Panc1 (cell line): ENCODE measurements around the gene VNN1. TPM values are rescaled to one million over a fixed set of nuclear protein-coding genes. Genes with fewer than 3 reads are reported as not detected.

Experiments
- ATAC-seq: fragments of 200-7000 bp; cut with Tn5 transposase; 2 replicates; pipeline ENCODE4 v1.9.1; 2020; ENCODE audit warnings: mild to moderate bottlenecking, moderate library complexity
- BruUV-seq: library from RNA; stranded (reverse); fragments of 400-500 nt; replicated peaks from 2 replicates; lab custom pipeline; 2021; lab: Mats Ljungman, UMichigan
- CTCF ChIA-PET: fragments of 300-600 bp; sonication (Branson Sonifier 250); formaldehyde crosslinking; loops from one replicate; lab custom pipeline; 2022; ENCODE audit warnings: antibody characterized with exemption; lab: Charles Lee
- POLR2A ChIA-PET: fragments of 300-600 bp; sonication (Branson Sonifier 250); formaldehyde crosslinking; loops from one replicate; lab custom pipeline; 2022; ENCODE audit warnings: antibody characterized with exemption; lab: Charles Lee
- DNase-seq: peaks from one replicate; pipeline ENCODE4 v3.0.0-alpha.2; 2010; ENCODE audit warnings: low read depth, low spot score
- H3K27ac ChIP-seq: 2 replicates; pipeline ENCODE4 v1.5.1; 2011; ENCODE audit warnings: mild to moderate bottlenecking, low read length, inconsistent platforms
- H3K27me3 ChIP-seq: fragments of 200-500 bp; sonication (Bioruptor generic); 2 replicates; pipeline ENCODE4 v1.6.0; 2014; ENCODE audit warnings: low read length, inconsistent platforms; ENCODE audit not compliant: control insufficient read depth, insufficient read depth
- H3K36me3 ChIP-seq: fragments of 200-500 bp; sonication (Bioruptor generic); 2 replicates; pipeline ENCODE4 v1.5.1; 2014; ENCODE audit warnings: inconsistent platforms, mild to moderate bottlenecking, low read length, moderate library complexity; ENCODE audit not compliant: control insufficient read depth, insufficient read depth
- H3K4me1 ChIP-seq: 2 replicates; pipeline ENCODE4 v1.5.1; 2011; ENCODE audit warnings: inconsistent platforms, mild to moderate bottlenecking, low read length, moderate library complexity; ENCODE audit not compliant: control insufficient read depth, insufficient read depth
- H3K4me3 ChIP-seq, 2 experiments: 2 replicates each; pipeline ENCODE4 v1.5.1; 2011 to 2012; ENCODE audit warnings: low read depth in 2 of 2, low read length in 2 of 2, mild to moderate bottlenecking in 2 of 2, inconsistent platforms in 1 of 2, moderate library complexity in 1 of 2
- H3K9me3 ChIP-seq: fragments of 200-500 bp; sonication (Bioruptor generic); 2 replicates; pipeline ENCODE4 v1.5.1; 2014; ENCODE audit warnings: low read depth, mild to moderate bottlenecking, inconsistent platforms, low read length, moderate library complexity; ENCODE audit not compliant: control insufficient read depth, insufficient read depth
- CTCF ChIP-seq: fragments of 450-650 bp; IDR thresholded peaks from 2 replicates; pipeline ENCODE4 v1.5.1; 2017; ENCODE audit warnings: mild to moderate bottlenecking
- POLR2AphosphoS5 ChIP-seq: IDR thresholded peaks from 2 replicates; pipeline ENCODE4 v1.6.1; 2012; ENCODE audit warnings: mild to moderate bottlenecking, low read depth, low read length, moderate library complexity
- REST ChIP-seq, 2 experiments: IDR thresholded peaks; 2 replicates each; pipeline ENCODE4 v1.6.1; 2011 to 2012; ENCODE audit warnings: low read depth in 2 of 2, control low read depth in 1 of 2, low read length in 1 of 2, mild to moderate bottlenecking in 1 of 2, moderate library complexity in 1 of 2; ENCODE audit not compliant: insufficient read depth in 1 of 2
- SIN3A ChIP-seq: IDR thresholded peaks from 2 replicates; pipeline ENCODE4 v1.6.1; 2012; ENCODE audit warnings: low read depth, mild to moderate bottlenecking, low read length, moderate library complexity, borderline replicate concordance; ENCODE audit not compliant: insufficient read depth
- TCF7L2 ChIP-seq: IDR thresholded peaks from 2 replicates; pipeline ENCODE4 v1.6.1; 2011; ENCODE audit warnings: mild to moderate bottlenecking, low read depth, low read length, inconsistent platforms
- in situ Hi-C: cut with HindIII; loops from 2 replicates; pipeline ENCODE4 v1.10.0; 2016; ENCODE audit warnings: low sequenced_read_pairs, low pct_unique_long_range_greater_than_20kb
- intact Hi-C: fragments of 100-400 bp; cut with micrococcal nuclease; formaldehyde crosslinking; loops from one replicate; pipeline ENCODE4 v1.10.0; 2022; ENCODE audit not compliant: unreplicated experiment
- total RNA-seq: library from RNA; stranded (reverse); gene quantifications from one replicate; pipeline ENCODE4 v1.2.1, GENCODE V29; 2021; ENCODE audit not compliant: unreplicated experiment

VNN1 gene
- total RNA-seq, 1 experiment from 2014 or later, result not detected

- Histone ChIP-seq H3K9me3 (no peaks in the 10 kb centered on the region), H3K27ac (no peak overlapping the region), H3K4me1 (no peaks in the 10 kb centered on the region), H3K4me3 (no peak overlapping the region), H3K36me3 (no peaks in the 10 kb centered on the region), H3K27me3 (no peaks in the 10 kb centered on the region)
- no TSS peak for BruUV-seq
- TF ChIP-seq REST (IDR thresholded peaks at IDR 0.05; ENCODE audit: insufficient read depth in 1 of 2, low read depth in 2 of 2, low read length in 1 of 2) (no peak), POLR2AphosphoS5 (no peak), CTCF (no peak), SIN3A (no peak), TCF7L2 (no peak)
- in situ Hi-C loops (no loop called here), intact Hi-C loops (no loop called here)
- ChIA-PET CTCF (interaction anchor here (0.7 kb wide), 1 partner anchor 240 kb away, joined by 3 read pairs; no protein-coding TSS in a partner anchor), POLR2A (no interaction called here)
- no peak for ATAC-seq
- DNase-seq, result no peak
These were observed 11.6 kb upstream of the VNN1 start for GRCh38 chr6:132725471-132725870.

GRCh38 chr6:132719736-132720448 is 6.0 kb upstream of the VNN1 start:
- CTCF ChIA-PET, result no interaction called here
- ATAC-seq, result no peak
- in situ Hi-C loops, result no loop called here

More at GRCh38 chr6:132719736-132720448, 6.0 kb upstream of the VNN1 start:
- BruUV-seq, result no TSS peak
- TF ChIP-seq TCF7L2 (no peak), POLR2AphosphoS5 (no peak), CTCF (no peak), REST (IDR thresholded peaks at IDR 0.05; ENCODE audit: insufficient read depth in 1 of 2, low read depth in 2 of 2, low read length in 1 of 2) (no peak), SIN3A (no peak)
- POLR2A ChIA-PET, result no interaction called here
- Histone ChIP-seq H3K4me3 (no peak overlapping the region), H3K4me1 (no peaks in the 10 kb centered on the region), H3K9me3 (no peaks in the 10 kb centered on the region), H3K27ac (no peak overlapping the region), H3K27me3 (no peaks in the 10 kb centered on the region), H3K36me3 (no peaks in the 10 kb centered on the region)
- no peak for DNase-seq
- intact Hi-C loops, result no loop called here
